Measurements from ENCODE around the gene EEIG2.

GRCh38 chr1:108584428-108584856 is 24.5 kb downstream of the EEIG2 start:
- TF ChIP-seq, protein P1, sequence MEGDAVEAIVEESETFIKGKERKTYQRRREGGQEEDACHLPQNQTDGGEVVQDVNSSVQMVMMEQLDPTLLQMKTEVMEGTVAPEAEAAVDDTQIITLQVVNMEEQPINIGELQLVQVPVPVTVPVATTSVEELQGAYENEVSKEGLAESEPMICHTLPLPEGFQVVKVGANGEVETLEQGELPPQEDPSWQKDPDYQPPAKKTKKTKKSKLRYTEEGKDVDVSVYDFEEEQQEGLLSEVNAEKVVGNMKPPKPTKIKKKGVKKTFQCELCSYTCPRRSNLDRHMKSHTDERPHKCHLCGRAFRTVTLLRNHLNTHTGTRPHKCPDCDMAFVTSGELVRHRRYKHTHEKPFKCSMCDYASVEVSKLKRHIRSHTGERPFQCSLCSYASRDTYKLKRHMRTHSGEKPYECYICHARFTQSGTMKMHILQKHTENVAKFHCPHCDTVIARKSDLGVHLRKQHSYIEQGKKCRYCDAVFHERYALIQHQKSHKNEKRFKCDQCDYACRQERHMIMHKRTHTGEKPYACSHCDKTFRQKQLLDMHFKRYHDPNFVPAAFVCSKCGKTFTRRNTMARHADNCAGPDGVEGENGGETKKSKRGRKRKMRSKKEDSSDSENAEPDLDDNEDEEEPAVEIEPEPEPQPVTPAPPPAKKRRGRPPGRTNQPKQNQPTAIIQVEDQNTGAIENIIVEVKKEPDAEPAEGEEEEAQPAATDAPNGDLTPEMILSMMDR (IDR thresholded peaks at IDR 0.05): no peak
- TF ChIP-seq POLR2A (IDR thresholded peaks at IDR 0.05): no peak
